GM21737 (cell line): ENCODE results near the gene ELAVL1.
"Not testable (repeated sequence)": the region's sequence is repeated elsewhere in the genome, so short reads cannot be mapped to it uniquely, and the experiment has no call there.

Experiments
- ATAC-seq: cut with Tn5 transposase; IDR thresholded peaks from one replicate; pipeline ENCODE4 v1.9.1; 2021; ENCODE audit warnings: mild to moderate bottlenecking, moderate library complexity; ENCODE audit not compliant: unreplicated experiment

The ELAVL1 gene

DNA sequence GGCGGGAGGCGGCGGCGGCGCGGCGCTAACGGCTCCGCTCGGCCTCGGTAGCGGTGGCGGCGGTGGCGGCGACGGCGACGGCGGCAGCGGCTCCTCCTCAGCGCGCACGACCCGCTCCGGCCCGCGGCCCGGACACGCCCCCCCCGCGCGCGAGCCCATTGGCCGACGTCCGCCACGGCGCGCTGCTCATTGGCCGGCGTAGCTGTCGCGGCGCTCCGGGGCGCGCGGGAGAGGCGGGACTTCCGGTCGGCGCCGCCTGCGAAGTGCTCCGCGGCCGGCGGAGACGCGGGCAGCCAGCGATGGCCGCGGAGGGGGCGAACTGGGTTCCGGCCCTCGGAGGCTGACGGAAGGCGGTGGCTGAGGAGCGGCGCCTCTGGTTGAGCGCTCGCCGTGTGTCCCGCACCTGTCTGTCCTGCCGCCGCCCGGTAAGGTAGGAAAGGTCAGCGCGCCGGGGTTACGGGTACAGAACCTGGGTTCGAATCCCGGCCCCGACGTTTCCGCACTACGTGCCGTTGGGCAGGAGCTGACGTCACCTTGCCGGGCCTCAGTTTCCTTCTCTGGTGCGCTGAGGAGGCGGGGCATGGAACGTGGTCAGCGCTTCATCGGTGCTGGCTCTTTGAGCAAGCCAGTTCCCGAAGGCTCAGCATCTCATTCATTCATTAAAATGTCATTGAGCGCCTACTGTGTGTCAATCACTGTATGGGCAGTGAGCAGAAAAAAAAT, at the start of gene ELAVL1:
TSS of gene ELAVL1 (minus strand) at position 108 of the 723 bp plus-strand sequence. CDS start 13,826 bp downstream, outside the sequence.
- ATAC-seq = peak; percentile 67

DNA sequence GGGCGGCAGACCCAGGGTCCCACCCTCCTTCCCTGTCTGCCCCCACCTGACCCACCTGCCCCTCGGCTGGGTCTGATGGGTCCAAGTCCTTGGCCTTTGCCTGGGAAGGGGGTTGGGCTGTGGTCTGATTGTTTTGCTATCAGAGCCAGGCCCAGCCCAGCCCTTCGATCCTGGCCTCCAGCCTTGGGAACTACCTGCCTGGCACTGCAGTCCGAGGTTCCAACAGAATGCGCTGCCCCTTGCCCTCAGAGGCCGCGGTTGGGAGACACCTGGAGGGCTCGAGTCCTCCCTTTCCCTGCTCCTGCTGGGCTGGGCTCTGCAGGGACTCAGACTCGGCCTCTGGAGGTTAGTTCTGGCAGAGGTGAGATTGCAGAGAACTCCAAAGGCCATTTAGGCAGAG, 48.7 kb upstream of the ELAVL1 start:
- ATAC-seq = no peak

DNA sequence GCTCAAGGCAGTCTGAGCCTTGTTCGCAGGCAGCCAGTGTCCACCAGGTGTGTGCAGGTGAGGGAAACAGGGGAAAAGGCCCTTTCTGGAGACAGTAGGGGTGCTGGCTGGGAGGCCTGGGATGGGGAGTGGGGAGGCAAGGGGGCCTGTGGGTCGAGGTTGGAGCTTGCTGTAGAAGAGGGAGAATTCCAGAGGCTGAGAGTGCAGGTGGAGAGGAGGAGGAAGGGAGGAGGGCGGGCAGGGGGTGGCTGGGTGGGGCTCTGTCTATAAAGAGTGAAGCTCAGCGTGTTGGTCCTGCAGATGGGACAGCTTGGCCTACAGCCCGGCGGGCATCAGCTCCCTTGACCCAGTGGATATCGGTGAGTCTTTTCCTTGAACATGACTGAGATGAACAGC, 47.0 kb upstream of the ELAVL1 start, which contains the start of gene CCL25:
TSS of gene CCL25 (plus strand) at position 297 of the 396 bp plus-strand sequence. CDS start 290 bp downstream, outside the sequence.
- ATAC-seq = no peak

DNA sequence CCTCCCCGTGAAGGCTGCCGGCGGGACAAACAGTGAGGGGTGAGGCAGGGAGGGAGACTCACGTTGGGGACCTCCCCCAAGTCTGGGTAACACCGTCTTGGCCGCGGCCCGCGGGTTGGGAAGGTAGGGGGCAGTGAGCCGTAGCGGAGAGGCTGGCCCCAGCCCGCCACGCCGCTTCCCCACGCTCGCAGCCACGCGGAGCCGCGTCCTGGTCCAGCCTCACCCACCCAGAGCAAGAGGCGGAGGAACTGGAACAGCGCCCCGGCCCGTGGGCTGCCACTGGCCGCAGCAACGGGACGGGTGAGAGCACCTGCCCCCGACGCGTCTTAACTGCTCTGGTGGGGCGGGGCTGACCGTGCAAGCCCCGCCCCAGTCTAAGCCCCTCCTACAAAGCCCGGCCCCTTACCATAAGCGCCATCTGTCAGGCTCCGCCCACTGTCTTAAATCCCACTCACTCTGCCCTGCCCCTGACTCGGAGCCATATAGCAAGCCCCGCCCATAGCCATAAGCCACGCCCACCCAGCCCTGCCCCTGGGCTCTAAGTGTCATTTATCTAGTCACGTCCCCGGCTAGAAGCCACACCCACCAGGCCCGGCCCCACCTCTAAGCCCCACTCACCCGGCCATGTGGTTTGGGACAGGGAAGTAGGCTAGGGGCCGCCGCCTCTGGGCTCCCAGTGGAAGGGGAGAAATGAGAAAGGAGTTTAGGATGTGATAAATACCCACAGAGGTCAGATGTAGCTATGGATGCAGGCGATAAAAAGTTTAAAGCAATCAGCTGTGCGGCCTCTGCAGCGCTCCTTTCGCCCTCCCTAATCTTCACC, 45.0 kb upstream of the ELAVL1 start:
- peak; percentile 80 for ATAC-seq

DNA sequence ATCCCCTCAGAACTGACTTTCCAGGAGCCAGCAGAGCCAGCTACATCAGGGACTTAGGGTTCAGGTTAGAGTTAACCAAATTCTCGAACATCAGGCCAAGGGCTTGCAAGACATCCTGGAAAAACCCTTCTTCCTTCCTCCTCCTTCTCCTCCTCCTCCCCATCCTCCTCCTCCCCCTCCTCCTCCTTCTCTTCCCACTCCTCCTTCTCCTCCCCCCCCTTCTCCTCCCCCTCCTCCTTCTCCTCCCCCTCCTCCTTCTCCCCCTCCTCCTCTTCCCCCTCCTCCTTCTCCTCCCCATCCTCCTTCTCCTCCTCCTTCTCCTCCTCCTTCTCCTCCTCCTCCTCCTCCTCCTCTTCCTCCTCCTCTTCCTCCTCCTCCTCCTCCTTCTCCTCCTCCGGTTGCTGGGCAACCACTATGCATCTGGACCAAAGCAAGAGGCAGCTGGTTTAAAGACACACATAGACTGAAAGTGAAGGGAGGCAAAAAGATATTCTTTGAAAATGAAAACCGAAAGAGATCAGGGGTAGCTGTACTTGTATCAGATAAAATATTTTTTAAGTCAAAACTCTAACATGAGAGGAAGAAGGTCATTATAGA, 41.2 kb upstream of the ELAVL1 start:
- ATAC-seq = no peak

DNA sequence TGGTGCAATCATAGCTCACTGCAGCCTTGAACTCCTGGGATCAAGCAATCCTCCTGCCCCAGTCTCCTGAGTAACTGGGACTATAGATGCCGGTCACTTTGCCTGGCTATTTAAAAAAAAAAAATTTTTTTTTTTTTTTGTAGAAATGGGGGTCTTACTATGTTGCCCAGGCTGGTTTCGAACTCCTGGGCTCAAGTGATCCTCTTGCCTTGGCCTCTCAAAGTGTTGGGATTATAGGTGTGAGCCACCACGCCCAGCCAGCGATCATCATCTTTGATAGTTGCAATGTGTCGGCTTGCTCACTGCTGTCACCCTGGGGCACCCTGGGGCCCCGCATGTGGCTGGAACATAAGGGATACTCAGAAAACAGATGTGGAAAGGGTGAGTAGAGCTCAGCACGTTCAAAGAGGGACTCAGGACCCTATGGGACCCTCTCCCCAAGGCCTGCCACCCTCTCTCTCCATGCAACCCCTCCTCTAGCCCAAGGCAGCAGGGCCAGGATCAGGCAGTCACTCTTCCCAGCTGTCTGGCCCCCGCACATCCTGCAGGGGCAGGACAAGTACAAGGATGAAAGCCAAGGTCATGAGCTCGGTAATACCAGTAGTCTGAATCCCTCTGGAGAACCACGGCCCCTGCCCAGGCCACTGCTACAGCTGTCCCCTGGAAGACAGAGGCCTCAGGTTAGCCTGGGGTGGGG, 40.6 kb upstream of the ELAVL1 start:
- no peak for ATAC-seq

DNA sequence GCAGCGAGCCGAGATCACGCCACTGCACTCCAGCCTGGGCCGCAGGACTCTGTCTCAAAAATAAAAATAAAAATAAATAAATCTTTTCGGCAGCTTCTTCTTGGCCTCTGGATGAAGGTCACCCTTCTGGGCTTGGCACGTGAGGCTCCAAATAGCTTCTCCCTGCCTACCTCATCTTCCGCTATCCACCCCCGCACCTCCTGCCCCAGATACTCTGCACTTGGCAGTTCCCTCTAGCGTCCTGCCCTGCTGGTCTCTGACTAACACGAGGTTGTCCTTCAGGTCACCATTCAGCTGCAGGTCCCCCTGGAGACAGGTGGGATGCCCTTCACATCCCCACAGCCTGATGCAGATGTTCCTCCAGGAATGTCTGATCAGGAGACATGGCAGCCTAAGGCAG, 38.6 kb upstream of the ELAVL1 start:
- ATAC-seq = no peak

DNA sequence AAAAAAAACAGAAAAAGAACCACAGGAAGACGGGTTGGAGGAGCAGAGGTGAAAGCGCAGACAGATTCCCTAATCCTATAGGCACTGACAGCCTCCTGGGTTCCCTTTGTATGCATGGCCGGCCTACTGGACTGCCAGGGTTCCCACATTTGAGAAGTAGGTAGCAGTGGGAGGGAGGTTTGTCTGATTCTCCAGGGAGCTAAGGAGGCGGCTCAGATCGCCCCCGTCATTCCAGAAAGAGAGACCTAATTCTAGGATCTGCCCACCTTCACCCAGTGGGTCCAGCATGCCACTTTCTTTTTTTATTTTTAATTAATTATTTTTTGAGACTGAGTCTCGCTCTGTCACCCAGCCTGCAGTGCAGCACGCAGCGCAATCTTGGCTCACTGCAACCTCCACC, 37.5 kb upstream of the ELAVL1 start:
- no peak for ATAC-seq

DNA sequence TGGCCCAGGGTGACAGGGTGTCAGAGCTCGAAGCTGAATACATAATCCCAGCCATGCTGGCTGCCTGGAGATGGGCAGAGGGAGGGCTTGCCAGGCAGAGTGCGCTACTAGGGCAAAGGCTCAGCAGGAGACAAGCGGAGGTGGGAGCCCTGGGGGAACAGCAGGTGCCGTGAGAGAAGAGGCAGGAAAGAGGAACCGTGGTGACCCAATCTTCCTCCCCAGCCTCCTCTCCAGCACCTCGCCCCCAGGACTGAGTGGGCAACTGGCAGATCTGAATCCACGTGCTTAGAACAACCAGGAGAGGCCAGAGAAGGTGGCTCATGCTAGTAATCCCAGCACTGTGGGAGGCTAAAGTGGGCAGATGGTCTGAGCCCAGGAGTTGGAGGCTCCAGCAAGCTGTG, 36.1 kb upstream of the ELAVL1 start:
- ATAC-seq = no peak

DNA sequence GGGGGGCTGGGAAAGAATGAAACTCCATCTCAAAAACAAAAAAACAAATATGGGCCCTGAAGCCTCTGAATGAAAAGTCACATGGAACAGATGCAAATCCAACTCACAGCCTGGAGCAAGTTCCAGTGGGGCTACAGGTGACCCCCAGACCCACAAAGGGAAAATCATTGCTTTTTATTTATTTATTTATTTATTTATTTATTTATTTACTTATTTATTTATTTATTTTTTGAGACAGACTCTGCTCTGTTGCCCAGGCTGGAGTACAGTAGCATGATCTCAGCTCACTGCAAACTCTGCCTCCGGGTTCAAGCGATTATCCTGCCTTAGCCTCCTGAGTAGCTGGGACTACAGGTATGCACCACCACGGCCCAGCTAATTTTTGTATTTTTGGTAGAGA, 33.8 kb upstream of the ELAVL1 start:
- no peak for ATAC-seq

DNA sequence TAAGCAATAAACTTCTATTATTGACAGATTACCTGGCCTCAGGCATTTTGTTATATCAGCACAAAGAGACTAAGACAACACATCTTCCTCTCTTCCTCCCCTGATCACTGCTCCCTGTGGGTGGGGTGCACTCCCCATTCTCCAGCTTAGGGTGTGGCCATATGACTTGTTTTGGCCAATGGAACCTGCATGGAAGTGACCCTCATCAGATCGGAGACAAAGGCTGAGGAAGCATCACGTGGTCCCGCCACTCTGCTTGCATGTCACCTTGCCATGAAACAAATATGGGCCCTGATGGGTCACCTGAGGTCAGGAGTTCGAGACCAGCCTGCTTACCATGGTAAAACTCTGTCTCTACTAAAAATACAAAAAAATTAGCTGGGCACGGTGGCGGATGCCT, 33.4 kb upstream of the ELAVL1 start:
- ATAC-seq = no peak

DNA sequence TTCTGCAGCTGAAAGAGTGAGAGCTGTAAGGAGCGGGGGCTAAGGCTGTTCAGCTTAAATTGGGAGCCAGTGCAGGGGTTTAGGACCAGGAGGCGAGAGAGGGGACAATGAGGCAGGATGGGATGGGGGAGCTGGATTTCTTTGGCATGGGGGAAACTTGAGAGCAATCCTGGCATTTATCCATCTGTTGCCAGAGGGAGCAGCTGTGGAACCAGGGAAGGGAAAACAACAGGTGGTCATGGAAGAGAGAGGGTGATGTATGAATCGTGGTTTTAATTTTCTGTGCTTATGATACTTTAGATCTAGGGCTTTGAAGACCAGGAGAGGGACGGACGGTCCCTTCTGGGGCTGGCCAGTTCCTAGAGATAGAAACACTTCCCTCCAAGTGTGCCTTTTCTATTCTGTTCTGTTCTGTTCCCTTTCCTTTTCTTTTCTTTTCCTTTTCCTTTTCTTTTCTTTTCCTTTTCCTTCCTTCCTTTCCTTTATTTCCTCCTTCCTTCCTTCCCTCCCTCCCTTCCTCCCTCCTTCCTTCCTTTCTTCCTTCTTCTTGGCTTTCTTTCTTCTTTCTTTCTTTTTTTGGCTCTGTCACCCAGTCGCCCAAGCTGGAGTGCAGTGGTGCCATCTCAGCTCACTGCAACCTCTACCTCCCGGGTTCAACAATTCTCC, 31.1 kb upstream of the ELAVL1 start:
- ATAC-seq = no peak

DNA sequence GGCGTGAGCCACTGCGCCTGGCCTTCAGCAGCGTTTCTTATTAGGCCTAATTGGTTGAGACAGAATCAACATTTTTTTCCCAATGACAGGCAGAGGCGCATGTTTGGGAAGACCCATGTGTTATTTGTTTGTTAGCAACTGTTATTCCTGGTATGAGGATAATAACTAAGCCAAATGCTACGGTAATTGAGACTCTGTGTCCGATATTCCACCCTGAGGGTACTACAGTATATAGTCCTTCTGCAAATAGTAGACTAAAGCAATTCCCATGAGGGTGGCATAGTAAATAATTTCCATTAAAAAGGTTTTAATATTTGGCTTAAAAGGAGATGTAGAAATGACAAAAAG, 28.7 kb upstream of the ELAVL1 start:
- no peak for ATAC-seq

DNA sequence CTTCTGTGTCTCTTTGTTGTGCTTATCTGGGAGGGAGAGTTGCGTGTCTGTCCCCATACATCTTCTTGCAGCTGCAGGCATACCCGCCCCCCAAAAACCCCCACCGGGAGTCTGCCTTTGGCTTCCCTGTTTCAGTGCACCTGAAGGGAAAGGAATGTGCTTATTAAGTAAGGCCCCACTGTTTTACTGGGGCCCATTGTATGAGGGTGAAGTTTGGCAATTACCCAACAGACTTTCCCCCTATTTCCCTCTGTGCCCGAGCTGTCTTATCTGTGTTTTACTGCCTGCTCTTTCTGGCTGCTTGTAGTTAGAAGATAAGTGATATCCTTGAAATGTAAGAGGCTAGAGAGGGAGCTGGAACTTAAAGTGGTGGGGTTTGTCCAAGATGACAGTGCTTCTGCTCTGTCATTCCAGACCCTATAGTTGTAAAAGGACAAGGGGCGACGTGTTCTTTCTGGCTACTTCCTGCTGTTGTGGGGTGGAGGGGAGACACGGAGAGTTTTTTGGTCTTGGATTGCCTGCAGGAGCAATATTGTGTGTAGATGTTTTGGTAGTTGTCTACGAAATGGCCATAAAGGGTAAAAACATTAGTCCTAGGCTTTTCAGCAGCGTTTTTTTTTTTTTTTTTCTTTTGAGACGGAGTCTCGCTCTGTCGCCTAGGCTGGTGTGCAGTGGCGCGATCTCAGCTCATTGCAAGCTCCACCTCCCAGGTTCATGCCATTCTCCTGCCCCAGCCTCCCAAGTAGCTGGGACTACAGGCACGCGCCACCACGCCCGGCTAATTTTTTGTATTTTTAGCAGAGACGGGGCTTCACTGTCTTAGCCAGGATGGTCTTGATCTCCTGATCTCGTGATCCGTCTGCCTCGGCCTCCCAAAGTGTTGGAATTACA, 28.1 kb upstream of the ELAVL1 start:
- ATAC-seq = not testable (repeated sequence)

DNA sequence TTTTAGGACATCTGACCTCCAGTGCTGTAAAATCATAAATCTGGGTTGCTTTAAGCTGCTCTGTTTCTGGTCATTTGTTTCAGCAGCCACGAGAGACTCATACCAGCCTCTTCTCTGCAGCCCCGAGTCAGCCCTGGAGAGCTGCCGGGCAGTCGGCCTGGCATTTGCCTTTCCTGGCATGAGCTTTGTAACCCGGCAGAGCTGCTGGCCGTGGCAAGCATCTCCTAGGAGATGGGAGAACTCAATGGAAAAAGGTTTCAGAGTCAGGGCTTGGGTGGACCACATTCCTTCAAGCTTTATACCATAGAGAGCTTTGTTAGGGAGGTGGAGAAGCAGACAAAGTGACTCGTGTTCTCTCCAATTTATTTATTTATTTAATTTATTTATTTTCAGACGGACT, 25.5 kb upstream of the ELAVL1 start:
- ATAC-seq = no peak

DNA sequence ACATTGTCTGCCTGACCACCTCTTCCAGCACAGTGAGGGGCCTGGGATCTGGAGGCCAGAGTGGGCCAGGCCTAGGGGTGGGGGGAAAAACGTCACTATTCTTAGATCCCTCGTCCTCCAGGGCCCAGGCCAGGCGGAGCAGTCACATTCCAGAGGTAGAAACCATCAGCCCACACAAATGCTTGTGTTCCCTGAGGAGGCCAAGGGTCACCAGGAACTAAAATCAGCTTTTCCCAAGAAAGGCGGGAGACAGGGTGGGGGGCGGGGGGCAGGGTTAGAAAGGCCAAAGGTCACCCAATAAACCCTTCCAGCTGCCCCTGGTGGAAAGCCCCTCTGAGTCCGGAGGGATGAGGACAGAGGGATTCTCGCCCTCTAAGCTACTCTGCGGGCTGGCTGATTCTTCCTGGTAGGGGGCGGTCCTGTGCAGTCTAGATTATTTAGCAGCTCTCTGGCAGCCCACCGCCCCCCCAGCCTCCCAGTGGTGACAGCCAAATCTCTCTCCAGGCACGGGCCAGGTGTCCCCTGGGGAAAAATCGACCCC, 23.6 kb upstream of the ELAVL1 start:
- ATAC-seq = no peak

DNA sequence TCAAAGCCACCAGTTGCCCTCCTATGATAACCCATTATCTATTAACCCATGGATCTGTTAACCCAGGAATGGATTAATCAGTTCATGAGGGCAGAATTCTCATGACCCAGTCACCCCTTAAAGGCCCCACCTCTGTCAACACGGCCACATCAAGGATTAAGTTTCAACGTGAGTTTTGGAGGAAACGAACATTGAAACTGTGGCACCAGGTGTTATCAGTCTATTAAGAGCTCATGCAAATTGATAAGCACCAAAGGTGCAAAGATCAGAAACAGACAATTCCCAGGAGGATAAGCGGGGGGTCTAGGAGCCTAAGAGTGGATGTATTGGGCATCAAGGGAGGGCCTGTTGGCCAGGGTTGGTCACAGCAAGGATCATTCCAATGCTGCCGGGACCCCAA, 19.9 kb upstream of the ELAVL1 start:
- no peak for ATAC-seq

DNA sequence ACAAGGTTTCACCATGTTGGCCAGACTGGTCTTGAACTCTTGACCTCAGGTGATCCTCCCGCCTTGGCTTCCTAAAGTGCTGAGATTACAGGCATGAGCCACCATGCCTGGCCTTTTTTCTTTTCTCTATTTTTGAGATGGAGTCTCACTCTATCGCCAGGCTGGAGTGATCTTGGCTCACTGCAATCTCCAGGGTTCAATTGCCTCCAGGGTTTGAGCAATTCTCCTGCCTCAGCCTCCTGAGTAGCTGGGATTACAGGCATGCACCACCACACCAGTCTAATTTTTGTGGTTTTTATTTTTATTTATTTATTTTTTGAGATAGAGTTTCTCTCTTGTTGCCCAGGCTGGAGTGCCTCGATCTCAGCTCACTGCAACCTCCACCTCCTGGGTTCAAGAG, 18.8 kb upstream of the ELAVL1 start:
- ATAC-seq = not testable (repeated sequence)

DNA sequence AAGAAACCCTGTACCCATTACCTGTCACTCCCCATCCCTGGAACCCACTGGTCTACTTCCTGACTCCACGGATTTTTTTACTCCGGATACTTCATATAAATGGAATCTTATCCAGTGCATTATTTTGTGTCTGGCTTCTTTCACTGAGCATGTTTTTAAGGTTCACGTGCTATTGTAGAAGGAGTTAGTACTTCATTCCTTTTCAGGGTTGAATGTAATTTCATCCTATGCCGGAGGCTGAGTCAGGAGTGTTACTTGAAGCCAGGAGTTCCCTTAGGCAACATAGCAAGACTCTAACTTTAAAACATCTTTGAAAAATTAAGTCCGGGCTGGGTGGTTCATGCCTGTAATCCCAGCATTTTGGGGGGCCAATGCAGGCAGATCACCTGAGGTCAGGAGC, 17.9 kb upstream of the ELAVL1 start:
- no peak for ATAC-seq
